Embryonic facial prominence (tissue), 1 donor: ENCODE results near the gene PICK1.
"Not testable (repeated sequence)": the region's sequence is repeated elsewhere in the genome, so short reads cannot be mapped to it uniquely, and the experiment has no call there.

Experiments
- DNase-seq: peaks from one replicate; pipeline ENCODE4 v3.0.0-alpha.2; 2016; ENCODE audit errors: extremely low spot score

Gene PICK1

GRCh38 chr22:38074181-38075104 lies 17.2 kb downstream of the PICK1 start:
- no peak for DNase-seq

GRCh38 chr22:38075105-38075825 lies 18.1 kb downstream of the PICK1 start:
- DNase-seq = no peak

- no peak for DNase-seq
These were observed 18.8 kb downstream of the PICK1 start for GRCh38 chr22:38075961-38076360.

GRCh38 chr22:38077096-38077495 lies 19.9 kb downstream of the PICK1 start:
- no peak for DNase-seq

- no peak for DNase-seq
These were observed 20.4 kb downstream of the PICK1 start for GRCh38 chr22:38077595-38077994.

- no peak for DNase-seq
These were observed 21.0 kb downstream of the PICK1 start for GRCh38 chr22:38078046-38078840.

GRCh38 chr22:38079208-38079607 lies 22.0 kb downstream of the PICK1 start:
- DNase-seq = not testable (repeated sequence)

- DNase-seq = no peak
These were observed 22.6 kb downstream of the PICK1 start for GRCh38 chr22:38079804-38080203.

GRCh38 chr22:38080474-38080849 lies 23.3 kb downstream of the PICK1 start:
- no peak for DNase-seq

- DNase-seq = no peak
These were observed 23.8 kb downstream of the PICK1 start for GRCh38 chr22:38080850-38081635.

- DNase-seq = no peak
These were observed 24.4 kb downstream of the PICK1 start for GRCh38 chr22:38081636-38081940.

GRCh38 chr22:38081941-38082828 lies 25.0 kb downstream of the PICK1 start:
- no peak for DNase-seq

GRCh38 chr22:38082986-38083710 lies 25.9 kb downstream of the PICK1 start:
- no peak for DNase-seq

GRCh38 chr22:38083931-38084631 lies 26.9 kb downstream of the PICK1 start, which contains the start of gene SLC16A8:
SLC16A8 (minus strand) TSS chr22:38084184; CDS start chr22:38082873, 1,311 bp downstream.
- no peak for DNase-seq

GRCh38 chr22:38085056-38085455 lies 27.9 kb downstream of the PICK1 start:
- no peak for DNase-seq

GRCh38 chr22:38085501-38085900 lies 28.3 kb downstream of the PICK1 start:
- no peak for DNase-seq

GRCh38 chr22:38086001-38086845 lies 29.0 kb downstream of the PICK1 start:
- DNase-seq = no peak

- no peak for DNase-seq
These were observed 29.7 kb downstream of the PICK1 start for GRCh38 chr22:38086942-38087341.
